ENCODE results near the gene ABO.
"Not testable (repeated sequence)": the region's sequence is repeated elsewhere in the genome, so short reads cannot be mapped to it uniquely, and the experiment has no call there.

The ABO gene

GRCh38 chr9:133286523-133286922 is 11.5 kb upstream of the ABO start:
- ATAC-seq = no peak

- no peak for ATAC-seq
Measured at GRCh38 chr9:133285252-133285775, 10.3 kb upstream of the ABO start.

- no peak for ATAC-seq
Measured at GRCh38 chr9:133284362-133284761, 9.4 kb upstream of the ABO start.

GRCh38 chr9:133283255-133284032 is 8.4 kb upstream of the ABO start:
- not testable (repeated sequence) for ATAC-seq

GRCh38 chr9:133282464-133283238 is 7.7 kb upstream of the ABO start:
- ATAC-seq = no peak

GRCh38 chr9:133280392-133280791 is 5.4 kb upstream of the ABO start:
- ATAC-seq = no peak

GRCh38 chr9:133278161-133279114 is 3.4 kb upstream of the ABO start:
- ATAC-seq = no peak

- ATAC-seq = no peak
Measured at GRCh38 chr9:133277467-133277866, 2.5 kb upstream of the ABO start.

GRCh38 chr9:133276923-133277322 is 1.9 kb upstream of the ABO start:
- ATAC-seq = no peak

- ATAC-seq = no peak
Measured at GRCh38 chr9:133276001-133276884, 1.2 kb upstream of the ABO start.

GRCh38 chr9:133274236-133275104 is 531 bp downstream of the ABO start:
- no peak for ATAC-seq

- no peak for ATAC-seq
Measured at GRCh38 chr9:133273819-133274218, 1.2 kb downstream of the ABO start.

- no peak for ATAC-seq
Measured at GRCh38 chr9:133273098-133273497, 1.9 kb downstream of the ABO start.

GRCh38 chr9:133269537-133270362 is 5.3 kb downstream of the ABO start:
- ATAC-seq = no peak

GRCh38 chr9:133269136-133269535 is 5.9 kb downstream of the ABO start:
- not testable (repeated sequence) for ATAC-seq

- ATAC-seq = no peak
Measured at GRCh38 chr9:133268335-133269056, 6.5 kb downstream of the ABO start.

GRCh38 chr9:133264235-133264764 is 10.7 kb downstream of the ABO start:
- no peak for ATAC-seq

GRCh38 chr9:133263557-133263956 is 11.4 kb downstream of the ABO start:
- ATAC-seq = no peak

GRCh38 chr9:133262226-133262625 is 12.8 kb downstream of the ABO start:
- no peak for ATAC-seq

Measured in activated CD4-positive, CD25-positive, alpha-beta regulatory T cell treated with anti-CD3 and anti-CD28 coated beads, Interleukin-2, amount 50 U/mL, for 24 hours (primary cell).